ENCODE measurements around the gene UBE2U.

The UBE2U gene, protein sequence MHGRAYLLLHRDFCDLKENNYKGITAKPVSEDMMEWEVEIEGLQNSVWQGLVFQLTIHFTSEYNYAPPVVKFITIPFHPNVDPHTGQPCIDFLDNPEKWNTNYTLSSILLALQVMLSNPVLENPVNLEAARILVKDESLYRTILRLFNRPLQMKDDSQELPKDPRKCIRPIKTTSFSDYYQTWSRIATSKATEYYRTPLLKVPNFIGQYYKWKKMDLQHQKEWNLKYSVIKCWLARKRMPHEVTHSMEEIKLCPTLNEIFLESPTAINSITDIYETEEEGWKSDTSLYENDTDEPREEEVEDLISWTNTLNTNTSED

DNA sequence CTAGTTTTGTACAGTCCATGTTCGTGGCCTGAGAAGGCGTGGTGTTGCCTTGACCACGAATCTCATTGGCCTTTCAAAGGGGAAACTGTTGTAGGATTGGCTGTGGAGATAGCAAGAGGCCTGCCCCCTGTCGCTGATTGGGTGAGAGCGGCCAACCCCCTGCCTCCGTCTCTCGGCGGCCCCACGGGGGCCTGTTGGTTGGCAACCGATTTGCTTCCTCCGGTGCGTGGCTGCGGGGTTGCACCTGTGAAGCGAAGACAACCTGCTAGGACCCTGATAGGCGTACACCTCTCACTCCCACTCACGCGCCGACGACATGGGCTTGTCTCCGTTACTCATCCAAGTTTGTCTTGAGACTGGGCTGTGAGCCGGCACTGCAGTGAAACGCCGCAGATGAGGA, at the start of gene UBE2U:
TSS of gene UBE2U (plus strand) at position 204 of the 400 bp plus-strand sequence. CDS start 428 bp downstream, outside the sequence.
- DNase-seq = no peak

DNA sequence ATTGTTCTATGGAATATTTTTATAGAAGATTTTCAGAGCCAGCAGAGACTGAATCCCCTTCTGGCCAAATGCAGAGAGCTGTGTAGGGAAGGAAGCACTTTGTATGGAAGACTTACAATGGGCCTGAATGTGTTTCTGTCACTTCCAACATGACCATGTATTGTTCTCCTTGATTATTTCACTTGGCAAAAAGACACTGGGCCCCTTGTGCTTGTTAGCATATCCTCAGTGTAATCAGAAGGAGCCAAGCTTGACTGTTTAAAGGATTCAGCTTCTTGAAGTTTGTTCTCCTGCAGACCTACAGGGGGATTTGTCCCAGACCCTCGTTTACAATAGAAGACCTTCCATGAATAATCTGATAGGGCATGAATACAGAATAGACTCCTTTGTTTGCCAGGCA, 48.1 kb upstream of the UBE2U start:
- no peak for DNase-seq

DNA sequence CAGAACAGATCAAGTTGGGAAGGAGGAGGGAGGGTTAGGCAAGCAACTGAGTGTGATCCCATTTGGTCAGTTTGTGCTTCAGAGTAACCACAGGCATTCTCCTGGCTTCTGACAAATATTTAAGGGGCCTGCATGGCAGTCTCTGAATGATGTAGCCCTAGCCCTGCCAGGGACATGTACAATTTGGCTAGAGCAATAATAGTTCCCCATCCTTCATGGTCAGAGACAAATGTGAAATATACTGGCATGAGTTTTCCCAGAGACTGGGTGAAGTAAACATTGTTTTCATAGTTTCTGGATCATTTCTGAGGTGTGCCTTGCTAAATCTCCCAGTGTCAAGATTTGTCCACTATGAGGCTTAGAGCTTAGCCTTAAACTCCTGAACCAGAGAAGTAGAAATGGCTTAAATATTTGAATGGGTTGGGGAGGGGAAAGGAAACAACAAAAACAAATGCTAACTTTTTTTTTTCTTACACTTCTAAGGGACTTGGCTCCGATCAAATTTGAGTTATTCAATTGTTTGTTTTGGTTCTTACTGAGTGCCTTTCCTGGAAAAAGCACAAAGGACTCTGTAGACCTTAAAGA, 42.0 kb upstream of the UBE2U start:
- DNase-seq = no peak

DNA sequence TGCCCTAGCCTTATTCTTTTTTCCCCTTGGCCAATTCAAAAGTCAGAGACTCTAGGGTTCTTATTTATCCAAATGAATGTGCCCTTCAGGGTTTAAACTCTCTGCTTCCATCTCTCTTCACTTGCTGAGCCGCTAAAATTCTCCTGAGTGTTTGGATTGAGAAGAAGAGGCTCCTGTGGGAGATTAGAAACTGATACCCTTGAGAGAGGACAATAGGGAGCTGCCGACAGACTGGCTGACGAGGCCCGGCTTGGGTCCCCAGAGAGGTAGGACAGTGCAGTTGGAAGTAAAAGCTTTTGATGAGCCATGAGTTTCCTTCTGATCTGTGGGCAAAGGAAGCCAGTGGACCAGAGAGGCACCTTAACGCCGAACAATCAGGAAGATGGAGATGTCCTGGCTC, 41.3 kb upstream of the UBE2U start:
- no peak for DNase-seq

DNA sequence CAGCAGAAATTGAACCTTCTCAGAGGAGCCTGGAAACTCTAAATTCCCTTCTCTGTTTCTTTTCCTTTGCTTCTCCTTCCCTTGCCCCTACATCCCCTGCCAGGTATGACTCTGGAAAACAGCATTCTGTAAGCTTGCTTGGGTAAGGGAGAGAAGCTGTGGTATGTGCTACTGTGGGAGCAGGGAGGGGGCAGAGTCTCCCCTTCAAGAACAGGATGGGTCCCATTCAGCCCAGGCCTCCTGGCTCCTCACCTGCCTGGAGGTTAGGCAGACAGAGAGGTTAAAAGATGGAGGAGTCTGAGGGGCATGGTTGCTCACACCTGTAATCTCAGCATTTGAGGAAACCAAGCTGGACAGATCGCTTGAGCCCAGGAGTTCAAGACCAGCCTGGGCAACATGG, 40.6 kb upstream of the UBE2U start:
- no peak for DNase-seq

DNA sequence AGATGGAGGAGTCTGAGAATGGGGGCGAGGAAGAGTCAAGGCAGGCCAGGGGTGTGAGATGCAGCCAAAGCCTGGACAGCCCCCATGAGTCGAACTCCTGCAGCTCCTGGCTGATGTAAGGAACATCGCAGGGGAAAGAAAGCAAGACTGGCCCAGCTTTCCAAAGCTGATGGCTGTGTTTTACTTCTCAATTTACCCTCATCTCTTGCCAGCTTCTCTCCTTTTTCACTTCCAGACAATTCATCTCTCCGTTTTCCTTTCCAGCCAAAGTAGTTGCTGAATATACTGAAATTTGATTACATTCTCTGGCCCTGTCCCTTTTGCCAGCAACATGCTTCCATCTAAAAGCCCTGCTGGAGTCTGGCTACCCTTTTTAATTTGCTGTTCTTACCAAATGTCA, 40.0 kb upstream of the UBE2U start:
- DNase-seq = no peak

DNA sequence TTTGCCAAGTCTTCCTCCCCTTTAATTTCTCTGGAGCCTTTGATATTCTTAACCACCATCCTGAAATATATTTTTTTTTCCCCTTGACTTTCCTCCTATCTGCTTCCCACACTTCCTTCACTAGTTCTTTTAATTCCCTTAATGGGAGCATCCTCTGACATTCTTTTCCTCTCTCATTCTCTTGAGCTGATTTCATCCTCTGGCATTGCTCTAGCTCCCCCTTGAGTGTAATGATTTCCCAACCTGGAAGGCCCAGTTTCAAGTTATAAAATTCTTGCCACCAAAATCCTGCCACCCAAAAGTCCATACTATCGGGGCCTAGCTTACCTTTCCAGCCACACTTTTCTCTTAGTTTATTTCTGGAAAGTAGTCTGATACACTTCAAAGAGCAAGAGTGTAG, 39.5 kb upstream of the UBE2U start:
- no peak for DNase-seq

DNA sequence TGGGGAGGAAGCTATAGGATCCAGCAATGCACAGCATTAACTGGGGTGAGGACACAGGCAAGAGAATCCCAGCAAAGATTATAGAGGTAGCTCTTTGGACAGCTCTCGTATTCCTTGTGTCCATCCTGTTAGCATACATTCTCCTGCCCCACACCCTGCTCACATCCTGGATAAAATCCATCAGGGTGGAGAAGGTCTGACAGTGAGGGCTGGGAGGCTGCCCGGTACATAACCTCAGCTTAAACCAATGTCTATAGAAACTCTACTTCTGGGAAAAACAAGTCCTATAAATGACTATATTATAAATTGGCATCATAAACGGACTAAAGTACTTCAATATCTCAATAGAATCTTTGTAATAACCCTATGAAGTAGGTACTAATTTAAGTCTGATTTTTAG, 36.8 kb upstream of the UBE2U start:
- no peak for DNase-seq

DNA sequence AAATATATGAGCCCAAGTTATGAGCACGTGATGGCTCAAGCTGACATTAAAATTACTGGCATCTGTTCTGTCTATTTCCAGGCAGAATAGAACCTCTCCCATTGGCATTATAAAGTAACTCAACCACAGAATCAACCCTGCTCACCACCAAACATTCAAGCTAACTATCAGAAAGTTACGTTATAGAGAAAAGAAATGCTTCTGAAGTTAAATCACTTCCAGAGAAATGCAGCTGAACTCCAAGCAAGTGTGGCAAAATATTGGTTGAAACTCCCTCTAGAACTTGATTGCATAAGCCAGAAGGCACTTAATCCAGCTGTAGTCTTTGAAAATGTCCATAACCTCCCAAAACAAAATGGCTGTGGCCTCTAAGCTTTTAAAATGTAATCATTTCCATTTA, 36.2 kb upstream of the UBE2U start:
- no peak for DNase-seq

DNA sequence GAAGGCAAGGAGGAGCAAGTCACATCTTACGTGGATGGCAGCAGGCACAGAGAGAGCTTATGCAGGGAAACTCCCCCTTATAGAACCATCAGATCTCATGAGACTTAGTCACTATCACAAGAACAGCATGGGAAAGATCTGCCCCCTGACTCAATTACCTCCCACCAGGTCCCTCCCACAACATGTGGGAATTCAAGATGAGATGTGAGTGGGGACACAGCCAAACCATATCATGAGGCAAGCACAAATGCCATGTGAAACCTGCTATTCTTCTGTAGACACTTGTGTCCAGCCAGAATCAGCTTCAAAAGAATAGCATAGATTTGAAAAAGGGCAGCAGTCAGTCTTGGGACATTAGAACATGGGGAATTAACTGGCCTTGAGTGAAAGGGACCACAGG, 32.2 kb upstream of the UBE2U start:
- DNase-seq = no peak

DNA sequence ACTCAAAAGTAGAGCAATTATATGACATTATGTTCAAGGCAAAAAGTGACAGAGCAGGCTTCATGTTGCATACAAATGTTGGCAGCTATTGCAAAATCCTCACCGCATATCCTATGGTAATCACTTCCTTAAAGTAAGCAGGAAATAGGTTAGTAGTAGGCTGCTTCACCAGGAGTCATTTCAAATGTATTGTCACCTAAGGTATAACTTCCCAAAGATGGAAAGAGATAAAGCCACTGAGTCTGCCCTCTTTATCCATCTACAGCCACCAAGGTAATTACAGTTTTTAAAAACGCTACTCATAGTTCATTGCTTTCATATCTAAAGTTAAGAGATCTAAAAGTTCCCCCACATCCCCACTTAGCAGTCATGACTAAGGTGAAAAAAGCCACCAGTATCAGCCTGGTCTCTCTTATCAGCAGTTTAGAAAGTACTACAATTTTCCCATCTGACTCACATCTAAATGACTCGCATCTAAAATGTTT, 31.6 kb upstream of the UBE2U start:
- DNase-seq = no peak

DNA sequence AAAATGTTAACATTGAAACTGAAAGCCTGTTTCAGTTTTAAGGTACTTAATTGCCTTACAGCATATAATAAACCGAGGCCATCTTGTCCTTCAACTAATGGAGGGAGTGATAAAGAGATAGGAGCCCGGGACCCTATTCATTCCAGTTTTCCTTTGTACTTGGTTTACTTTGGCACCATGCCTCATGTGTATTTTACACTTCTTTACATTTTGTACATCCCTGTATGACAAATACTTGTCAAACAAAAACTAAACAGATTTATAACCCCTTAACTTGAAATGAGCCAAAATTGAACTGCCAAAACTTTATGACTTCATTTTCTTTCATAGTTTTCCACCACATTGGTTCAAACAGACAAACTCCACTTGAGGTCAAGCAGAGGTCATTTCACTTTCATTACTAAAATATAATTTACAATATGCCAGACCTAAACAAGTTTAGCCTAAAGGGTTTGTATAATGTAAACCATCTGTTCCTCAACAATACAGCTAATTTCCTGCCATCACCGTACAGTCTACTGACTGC, 30.9 kb upstream of the UBE2U start:
- DNase-seq = no peak

DNA sequence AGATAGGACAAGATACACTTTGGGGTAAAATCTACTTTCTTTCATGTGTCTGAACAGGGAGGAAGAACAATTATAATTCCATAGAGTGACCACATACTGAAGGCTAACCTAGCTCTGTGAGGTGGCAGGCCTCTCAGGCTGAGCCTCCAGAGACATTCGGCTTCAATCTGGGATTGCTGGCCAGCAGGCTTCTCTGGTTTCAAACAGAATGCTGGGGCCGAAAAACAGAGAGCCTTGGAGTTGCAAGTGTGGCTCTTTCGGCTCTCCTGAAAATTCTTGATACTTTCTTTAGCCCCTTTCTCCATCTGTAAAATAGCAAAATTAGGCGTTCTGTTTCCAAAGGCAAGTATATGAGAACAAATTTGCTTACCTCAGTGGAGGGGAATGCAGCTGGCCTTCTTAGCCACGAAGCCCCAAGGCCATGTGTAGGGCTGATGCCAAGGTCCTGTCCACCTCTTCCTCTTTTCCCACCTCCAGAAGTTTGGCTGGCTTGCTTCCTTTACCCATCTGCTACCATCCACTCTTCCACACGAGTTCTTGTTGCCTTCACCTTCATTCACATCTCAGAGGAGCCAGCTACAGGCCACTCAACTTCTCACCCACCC, 30.0 kb upstream of the UBE2U start:
- DNase-seq = no peak

DNA sequence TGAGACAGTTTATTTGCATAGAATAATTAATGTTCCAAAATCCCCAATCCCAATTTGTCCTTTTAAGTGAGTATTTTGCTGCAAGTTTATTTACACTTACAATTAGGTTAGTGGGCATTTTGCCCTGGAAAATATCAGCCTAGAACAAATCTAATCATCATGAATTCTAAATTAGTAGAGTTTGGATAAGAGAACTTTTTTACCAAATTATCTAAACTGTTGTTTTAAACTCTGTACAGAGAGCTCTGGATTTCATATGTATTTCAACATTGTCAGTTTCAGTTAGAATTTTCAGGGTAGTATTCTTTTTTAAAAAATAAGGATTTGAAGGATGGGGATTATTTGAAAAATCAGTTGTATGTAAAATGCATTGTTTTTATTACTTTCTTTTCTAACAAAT, 27.8 kb upstream of the UBE2U start:
- no peak for DNase-seq

DNA sequence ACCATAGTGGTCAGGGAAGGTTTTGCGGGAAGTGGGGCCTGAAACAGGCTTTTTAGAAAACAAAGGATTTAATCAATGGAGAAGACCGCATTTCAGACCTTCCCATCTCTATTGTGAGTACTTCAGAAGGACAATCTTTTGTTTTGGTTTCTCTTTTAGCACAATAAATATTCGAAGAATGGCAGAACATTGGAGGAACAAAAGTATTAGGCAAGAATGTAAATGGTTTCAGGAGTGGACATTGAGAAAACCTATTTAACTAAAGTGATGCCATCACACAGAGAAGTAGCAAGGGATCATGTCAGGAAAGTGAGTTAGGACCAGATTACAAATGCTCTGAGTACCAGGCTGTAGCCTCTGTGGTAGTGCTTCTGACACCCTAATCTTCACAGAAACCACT, 26.8 kb upstream of the UBE2U start:
- no peak for DNase-seq

DNA sequence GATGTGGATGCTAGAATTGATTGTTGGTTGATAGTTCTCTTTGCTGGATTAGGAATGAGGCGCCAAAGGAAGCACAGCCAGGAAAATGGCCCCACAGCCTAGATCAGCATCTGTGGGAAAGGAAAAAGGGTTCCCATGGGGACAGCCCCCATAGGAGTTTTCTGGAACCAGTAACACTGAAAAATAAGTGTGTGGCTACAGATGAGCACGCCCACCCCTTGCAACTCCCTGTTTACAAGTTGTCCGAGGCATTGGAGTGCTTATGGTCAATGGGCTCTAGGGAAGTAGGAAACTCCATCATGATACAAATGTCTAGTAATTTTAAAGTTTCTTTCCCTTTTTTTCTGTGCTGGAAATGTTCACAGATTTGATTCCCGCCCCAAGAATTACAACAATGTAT, 23.8 kb upstream of the UBE2U start:
- no peak for DNase-seq

DNA sequence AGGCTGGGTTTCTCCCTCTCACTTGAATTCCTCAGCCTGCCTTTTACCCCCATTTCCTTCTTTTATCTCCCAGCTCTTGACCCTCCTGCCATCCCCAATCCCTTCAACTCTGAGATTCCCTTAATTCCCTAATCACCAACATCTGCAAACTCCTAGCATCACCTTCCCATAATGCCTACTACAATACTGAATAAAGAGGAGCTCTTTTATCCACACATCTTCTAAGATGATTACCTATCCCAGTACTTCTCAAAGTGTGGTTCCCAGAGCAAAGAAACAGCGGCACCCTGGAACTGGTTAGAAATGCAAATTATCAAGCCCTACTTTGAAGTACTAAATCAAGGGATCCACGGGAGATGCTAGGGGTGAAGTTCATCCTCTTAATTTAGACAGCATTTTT, 21.2 kb upstream of the UBE2U start:
- no peak for DNase-seq

DNA sequence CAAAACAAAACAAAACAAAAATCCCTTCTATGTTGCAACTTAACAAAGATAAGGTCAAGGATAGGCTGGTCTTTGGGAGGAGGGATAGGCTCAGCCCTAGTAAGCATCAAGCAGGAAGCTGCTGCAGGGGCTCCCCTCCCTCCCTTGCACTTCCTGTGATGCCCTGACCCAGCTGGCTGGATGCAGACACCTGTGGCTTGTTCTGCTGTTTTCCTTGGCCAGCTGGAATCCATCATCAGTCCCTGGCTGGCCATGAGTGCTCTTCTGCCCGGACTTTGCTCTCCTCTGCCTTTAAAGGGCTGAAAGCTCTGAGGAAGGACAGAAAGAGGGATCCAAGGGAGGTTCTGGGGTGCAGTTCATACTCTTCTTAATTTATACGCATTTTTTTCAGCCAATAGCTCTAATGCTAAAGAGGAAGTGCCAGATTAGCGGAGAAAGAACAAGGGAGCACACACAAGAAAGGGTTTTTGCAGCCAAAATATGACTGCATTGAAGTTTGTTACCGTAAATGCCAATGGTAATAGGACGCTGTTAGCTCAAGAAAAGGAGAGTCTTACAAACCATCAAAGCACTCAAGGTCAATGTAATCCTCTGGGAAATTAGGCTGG, 19.9 kb upstream of the UBE2U start:
- no peak for DNase-seq

DNA sequence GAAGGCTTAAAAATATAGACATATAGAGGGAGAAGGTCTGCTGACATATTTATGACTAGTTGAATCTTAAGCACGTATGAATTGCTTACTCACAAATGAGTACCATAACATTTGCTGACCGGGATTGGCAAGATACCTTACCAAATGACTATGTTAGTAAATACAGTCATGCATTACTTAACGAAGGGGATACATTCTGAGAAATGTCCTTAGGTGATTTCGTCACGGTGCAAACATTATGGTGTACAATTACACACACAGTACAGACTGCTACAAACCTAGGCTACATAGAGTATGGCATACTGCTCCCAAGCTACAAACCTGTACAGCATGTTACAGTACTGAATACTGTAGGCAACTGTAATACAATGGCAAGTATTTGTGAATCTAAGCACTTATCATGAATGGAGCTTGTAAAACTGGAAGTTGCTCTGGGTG, 19.4 kb upstream of the UBE2U start:
- no peak for DNase-seq

DNA sequence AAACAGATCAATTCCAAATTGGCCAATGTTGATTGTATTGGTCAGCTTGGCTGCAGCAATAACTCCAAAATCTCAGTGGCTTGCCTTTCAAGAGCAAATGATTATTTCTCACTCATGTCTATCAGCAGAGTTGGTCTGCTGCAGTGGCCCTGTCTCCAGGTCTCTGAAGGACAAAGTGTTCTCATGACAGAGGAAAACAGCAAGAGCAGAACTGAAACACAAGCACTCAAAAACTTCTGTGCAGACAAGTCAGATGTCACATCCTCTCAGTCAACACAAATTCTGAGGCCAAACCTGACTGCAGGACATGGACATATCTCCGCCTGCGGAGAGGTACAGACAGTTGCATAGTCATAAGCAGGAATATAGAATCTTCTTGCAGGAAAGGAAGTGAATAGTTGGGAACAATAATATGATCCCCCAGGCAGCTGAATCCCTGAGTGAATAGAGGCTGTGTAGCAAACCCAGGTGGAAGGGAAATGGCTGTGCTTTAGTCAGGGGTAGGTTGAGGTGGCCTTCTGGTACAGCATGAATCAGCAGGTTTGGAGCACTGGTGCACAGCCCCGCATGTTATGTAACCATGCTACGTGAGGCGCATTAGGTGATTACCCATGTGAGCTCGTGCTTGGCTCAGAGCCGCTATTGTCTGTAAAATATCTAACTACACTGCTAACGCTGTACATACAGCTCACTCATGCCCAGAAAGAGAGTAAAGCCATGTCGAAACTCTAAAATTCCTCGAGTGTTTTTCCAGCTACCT, 17.1 kb upstream of the UBE2U start:
- no peak for DNase-seq

DNA sequence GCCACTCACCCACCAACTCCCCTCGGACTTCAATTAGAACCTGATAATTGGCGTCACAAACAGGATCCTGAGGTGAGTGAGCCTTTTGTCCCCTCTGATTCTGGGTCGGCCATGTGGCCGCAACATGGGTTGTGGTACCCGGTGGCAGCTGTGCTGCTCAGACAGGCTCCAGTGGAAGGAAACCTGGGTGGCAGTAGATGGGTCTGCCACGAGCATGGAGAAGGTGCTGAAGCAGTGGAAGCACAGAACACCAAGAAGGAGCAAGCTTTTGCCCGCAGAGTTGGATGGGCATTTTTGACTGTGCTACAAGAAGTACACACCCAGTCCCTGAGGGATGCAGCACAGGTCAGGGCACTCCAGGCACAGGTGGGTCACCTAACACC, 16.5 kb upstream of the UBE2U start:
- no peak for DNase-seq

DNA sequence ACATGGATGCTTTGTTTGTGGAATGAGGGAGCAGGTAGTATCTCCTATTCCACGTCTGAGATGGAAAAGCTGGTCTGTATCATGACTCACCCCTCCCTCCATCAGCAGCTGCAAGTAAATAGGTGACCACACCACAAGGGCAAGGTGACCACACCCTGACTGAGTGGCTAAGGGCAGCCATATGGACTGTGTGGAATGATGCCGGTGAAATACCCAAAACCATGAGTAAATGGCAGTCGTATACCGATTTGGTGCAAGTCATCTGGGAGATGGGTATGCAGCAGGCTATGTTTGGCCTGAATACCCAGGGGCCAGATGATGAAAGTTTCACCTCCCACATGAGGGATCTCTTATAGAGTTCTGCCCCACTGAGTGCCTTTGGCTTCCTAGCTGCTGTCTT, 15.8 kb upstream of the UBE2U start:
- DNase-seq = no peak

DNA sequence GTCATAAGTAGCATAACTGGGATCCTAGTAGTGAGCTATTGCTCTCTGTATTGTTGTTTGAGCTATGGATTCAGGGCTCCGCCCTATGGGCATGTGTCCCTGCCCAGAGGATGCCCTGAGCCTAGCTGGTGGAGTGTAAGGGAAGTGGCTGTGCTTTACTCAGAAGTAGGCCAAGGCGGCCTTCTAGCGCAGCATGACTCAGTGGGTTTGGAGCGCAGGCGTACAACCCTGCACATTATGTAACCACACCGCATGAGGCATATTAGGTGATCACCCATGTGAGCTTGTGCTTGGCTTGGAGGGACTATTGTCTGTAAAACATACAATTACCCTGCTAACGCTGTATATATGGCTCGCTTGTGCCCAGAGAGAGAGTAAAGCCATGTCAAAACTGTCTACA, 11.1 kb upstream of the UBE2U start:
- no peak for DNase-seq
